ENCODE data around the gene CCT7. TPM values are rescaled to one million over a fixed set of nuclear protein-coding genes. Genes with fewer than 3 reads are reported as not detected.

The CCT7 gene
- total and polyA plus RNA-seq, 7 donors: 121 to 197 (median 173) TPM

- intact Hi-C loops (cut with DNase I): no loop called here
- TF ChIP-seq POLR2AphosphoS5 (IDR thresholded peaks at IDR 0.05) (no peak), EP300 (IDR thresholded peaks at IDR 0.05) (no peak)
- Histone ChIP-seq H3K4me3 (no peak overlapping the region), H3K27me3 (peaks cover 0 to 33% (median 6%) of the 10 kb centered on the region in 3 donors), H3K36me3 (no peaks in the 10 kb centered on the region), H3K9me3 (no peaks in the 10 kb centered on the region), H3K27ac (no peak overlapping the region), H3K4me1 (no peaks in the 10 kb centered on the region)
- WGBS, 2 donors: 73 to 75% methylated on average over 3 of the region's 3 CpGs
- no peak for DNase-seq
Measured at GRCh38 chr2:73300926-73301325, 66.8 kb downstream of the CCT7 start.

GRCh38 chr2:73301636-73302035 is 67.5 kb downstream of the CCT7 start:
- 71 to 72% methylated on average over 4 of the region's 4 CpGs for WGBS, 2 donors

More at GRCh38 chr2:73301636-73302035, 67.5 kb downstream of the CCT7 start:
- no peaks in the 10 kb centered on the region for H3K36me3 ChIP-seq
- no peak overlapping the region for H3K27ac ChIP-seq
- H3K4me3 ChIP-seq: no peak overlapping the region
- no peak for DNase-seq
- no peak for TF ChIP-seq POLR2AphosphoS5 (IDR thresholded peaks at IDR 0.05)
- no peak for TF ChIP-seq POLR2A (IDR thresholded peaks at IDR 0.05)
- TF ChIP-seq EP300 (IDR thresholded peaks at IDR 0.05): no peak
- no peak for TF ChIP-seq CTCF (IDR thresholded peaks at IDR 0.05)
- H3K9me3 ChIP-seq: no peaks in the 10 kb centered on the region
- H3K4me1 ChIP-seq: no peaks in the 10 kb centered on the region
- intact Hi-C loops (cut with DNase I): no loop called here
- H3K27me3 ChIP-seq: peaks cover 0 to 26% (median 0%) of the 10 kb centered on the region in 3 donors

Small RNA genes within 50 kb of the gene (small RNA-seq; reads per million reads assigned to genes)
- 0 reads per million in 3 donors for gene RNU6-111P

Other genes starting within 250 kb of the CCT7 start
- 10 to 100 TPM in 2 of 4 donors, 1 to 10 TPM in 2; 6.7 to 27.1 (median 10.4) TPM for gene SFXN5, start 162.6 kb upstream of the CCT7 start, total RNA-seq
- gene SFXN5, start 162.6 kb upstream of the CCT7 start, polyA plus RNA-seq: 10 to 100 TPM in 2 of 3 donors, 1 to 10 TPM in 1; 5.4 to 15.3 (median 12.4) TPM
- gene RAB11FIP5, start 121.4 kb upstream of the CCT7 start, total RNA-seq: 10 to 100 TPM; 13.9 to 24.4 (median 19.4) TPM
- gene RAB11FIP5, start 121.4 kb upstream of the CCT7 start, polyA plus RNA-seq: 10 to 100 TPM in 2 of 3 donors, 1 to 10 TPM in 1; 9.6 to 13.2 (median 12.8) TPM
- not detected for gene NOTO, start 31.7 kb upstream of the CCT7 start, total RNA-seq
- gene NOTO, start 31.7 kb upstream of the CCT7 start, polyA plus RNA-seq: not detected
- 10 to 100 TPM in 1 of 4 donors, 1 to 10 TPM in 3; 6.9 to 12.4 (median 7.9) TPM for gene SMYD5, start 20.1 kb upstream of the CCT7 start, total RNA-seq
- 10 to 100 TPM in 1 of 3 donors, 1 to 10 TPM in 2; 5.3 to 18.2 (median 7.8) TPM for gene SMYD5, start 20.1 kb upstream of the CCT7 start, polyA plus RNA-seq
- gene PRADC1, start 1.1 kb upstream of the CCT7 start, total RNA-seq: 10 to 100 TPM; 27.7 to 68.1 (median 38.6) TPM
- 10 to 100 TPM; 30.3 to 57.1 (median 55.9) TPM for gene PRADC1, start 1.1 kb upstream of the CCT7 start, polyA plus RNA-seq
- gene FBXO41, start 50.2 kb downstream of the CCT7 start, total RNA-seq: 1 to 10 TPM in 3 of 4 donors, under 1 TPM in 1; 0.55 to 2.9 (median 2.3) TPM
- 1 to 10 TPM in 1 of 3 donors, under 1 TPM in 2; under 0.01 to 4.4 (median 0.46) TPM for gene FBXO41, start 50.2 kb downstream of the CCT7 start, polyA plus RNA-seq
- gene EGR4, start 59.2 kb downstream of the CCT7 start, total RNA-seq: under 1 TPM in 1 of 4 donors, not detected in 3; 0.14 TPM
- gene EGR4, start 59.2 kb downstream of the CCT7 start, polyA plus RNA-seq: under 1 TPM in 1 of 3 donors, not detected in 2; 0.07 TPM
- 10 to 100 TPM; 29.3 to 47.6 (median 34.1) TPM for gene ALMS1, start 151.5 kb downstream of the CCT7 start, total RNA-seq
- gene ALMS1, start 151.5 kb downstream of the CCT7 start, polyA plus RNA-seq: 1 to 10 TPM; 3.5 to 8.6 (median 5.4) TPM